Heart left ventricle (tissue), 13 donors: Measurements from ENCODE around the gene GPD1.

Experiments
- CTCF ChIP-seq, 12 donors: fragments of 200-600 bp; sonication (generic) in 4 of 12; IDR thresholded peaks; one replicate each; pipeline versions ENCODE4 v1.5.0 to v1.8.0; 2018 to 2022; ENCODE audit warnings: antibody characterized with exemption in 12 of 12, mild to moderate bottlenecking in 5 of 12
- POLR2A ChIP-seq, 2 donors: fragments of 450-650 bp; IDR thresholded peaks; one replicate each; pipeline ENCODE4 v1.6.1; 2017; ENCODE audit warnings: antibody characterized with exemption in 2 of 2, mild to moderate bottlenecking in 2 of 2, moderate library complexity in 2 of 2
- donor health status: ischemic (EF 13 %, LVEDD 7.1; RV severe dilation, severe dysfunction).
- donor health status: DM: no; HTN: yes; CAD: no.
- donor health status: DM: no; HTN: no; CAD: no.
- donor health status: ischemic (EF 25% LVEDD 6.9; RV normal size, moderate dysfunction).
- donor health status: ischemic (EF 25% LVEDD 5.7; RV mildly dilated, moderate dysfunction).
- donor health status: ischemic (EF 35%, LVEDD 5.7; RV mildly dilated, moderate dysfunction).
- donor health status: nonischemic (EF 11% LVEDD 7.7; RV severe dilation, severe dysfunction).
- donor health status: DM: yes; HTN: yes; CAD: no.
- donor health status: PGD.
- donor health status: ischemic (EF 29% LVEDD 5.4; RV normal size, mild dysfunction).
- donor health status: nonischemic (EF 23%, LVEDD 6.1; RV moderate dilation, normal function).

GRCh38 chr12:50070314-50071060, 33.3 kb upstream of the GPD1 start:
- no peak for TF ChIP-seq POLR2A (IDR thresholded peaks at IDR 0.05)
- TF ChIP-seq CTCF (IDR thresholded peaks at IDR 0.05), result peak; percentile 90 to 96 (median 93)
